Adrenal gland (tissue), 5 donors: Measurements from ENCODE around the gene XPO4.

ENCODE experiments used
- POLR2A ChIP-seq, 2 donors: fragments of 450-650 bp; IDR thresholded peaks; one replicate each; pipeline ENCODE4 v1.6.1; 2017; ENCODE audit warnings: antibody characterized with exemption in 2 of 2, mild to moderate bottlenecking in 2 of 2, moderate library complexity in 1 of 2
- TF ChIP-seq, protein P1 (sequence below), 6 experiments: fragments of 450-650 bp in 4 of 6; fragments of 200-600 bp in 2 of 6; sonication (generic) in 1 of 6; IDR thresholded peaks; 1 replicate in 5 of 6; 2 replicates in 1 of 6; pipeline versions ENCODE4 v1.5.1 to v1.8.0; 2016 to 2021; ENCODE audit warnings: antibody characterized with exemption in 6 of 6, mild to moderate bottlenecking in 2 of 6, moderate library complexity in 1 of 6
- donor health status: DM: no; HTN: no; CAD: no.

GRCh38 chr13:20825477-20825875 lies 77.1 kb downstream of the XPO4 start:
- TF ChIP-seq, protein P1, sequence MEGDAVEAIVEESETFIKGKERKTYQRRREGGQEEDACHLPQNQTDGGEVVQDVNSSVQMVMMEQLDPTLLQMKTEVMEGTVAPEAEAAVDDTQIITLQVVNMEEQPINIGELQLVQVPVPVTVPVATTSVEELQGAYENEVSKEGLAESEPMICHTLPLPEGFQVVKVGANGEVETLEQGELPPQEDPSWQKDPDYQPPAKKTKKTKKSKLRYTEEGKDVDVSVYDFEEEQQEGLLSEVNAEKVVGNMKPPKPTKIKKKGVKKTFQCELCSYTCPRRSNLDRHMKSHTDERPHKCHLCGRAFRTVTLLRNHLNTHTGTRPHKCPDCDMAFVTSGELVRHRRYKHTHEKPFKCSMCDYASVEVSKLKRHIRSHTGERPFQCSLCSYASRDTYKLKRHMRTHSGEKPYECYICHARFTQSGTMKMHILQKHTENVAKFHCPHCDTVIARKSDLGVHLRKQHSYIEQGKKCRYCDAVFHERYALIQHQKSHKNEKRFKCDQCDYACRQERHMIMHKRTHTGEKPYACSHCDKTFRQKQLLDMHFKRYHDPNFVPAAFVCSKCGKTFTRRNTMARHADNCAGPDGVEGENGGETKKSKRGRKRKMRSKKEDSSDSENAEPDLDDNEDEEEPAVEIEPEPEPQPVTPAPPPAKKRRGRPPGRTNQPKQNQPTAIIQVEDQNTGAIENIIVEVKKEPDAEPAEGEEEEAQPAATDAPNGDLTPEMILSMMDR (IDR thresholded peaks at IDR 0.05): no peak
- TF ChIP-seq POLR2A (IDR thresholded peaks at IDR 0.05): no peak
